Diencephalon (tissue), 1 donor: ENCODE measurements around the gene MDK. TPM values are rescaled to one million over a fixed set of nuclear protein-coding genes. Genes with fewer than 3 reads are reported as not detected.

Experiments
- small RNA-seq: library from RNA; depleted of rRNA; stranded (forward); fragments of <200 nt; gene quantifications from one replicate; pipeline ENCODE3, GENCODE V24; 2014
- total RNA-seq: library from RNA; depleted of rRNA; stranded (reverse); fragments of >200 nt; gene quantifications from one replicate; pipeline ENCODE4 v1.2.3, GENCODE V29; 2014

Gene MDK
- total RNA-seq, result 21.7 TPM

GRCh38 chr11:46381048-46381818 is at the start of gene MDK:
Gene MDK, plus strand, starts transcription at chr11:46381669. Its CDS starts 389 bp downstream, at chr11:46382058.

GRCh38 chr11:46346886-46347636 is 34.4 kb upstream of the MDK start, which contains the start of gene DGKZ:
Gene DGKZ, plus strand, starts transcription at chr11:46347463. Its CDS starts 197 bp downstream, at chr11:46347660.

GRCh38 chr11:46391578-46392420 is 10.3 kb downstream of the MDK start, which contains the start of gene CHRM4:
Gene CHRM4, minus strand, starts transcription at chr11:46391776. Its CDS starts 5,219 bp downstream, at chr11:46386557.

Small RNA genes lying within 50 kb of the gene (small RNA-seq; reads per million reads assigned to genes)
- gene MIR4688, result 0.08 reads per million

Other genes with a start within 250 kb of the MDK start
- gene CREB3L1, start 104.0 kb upstream of the MDK start, total RNA-seq, result 2.5 TPM
- 54.2 TPM for gene DGKZ, start 34.2 kb upstream of the MDK start, total RNA-seq
- gene CHRM4, start 10.1 kb downstream of the MDK start, total RNA-seq, result 13.4 TPM
- gene AMBRA1, start 212.4 kb downstream of the MDK start, total RNA-seq, result 32.3 TPM
- 9.0 TPM for gene HARBI1, start 235.6 kb downstream of the MDK start, total RNA-seq
- 40.4 TPM for gene ATG13, start 235.9 kb downstream of the MDK start, total RNA-seq